GM06990 (cell line): Measurements from ENCODE around the gene CFAP65.

ENCODE experiments used
- DNase-seq: peaks from one replicate; pipeline ENCODE4 v3.0.0-alpha.2; 2011; ENCODE audit not compliant: insufficient read length; ENCODE audit errors: extremely low read depth
- H3K27me3 ChIP-seq: replicated peaks from 2 replicates; pipeline ENCODE4 v1.6.0; 2011; ENCODE audit warnings: low read length; ENCODE audit not compliant: control insufficient read depth, insufficient read depth
- H3K36me3 ChIP-seq: 2 replicates; pipeline ENCODE4 v1.5.1; 2011; ENCODE audit warnings: low read length; ENCODE audit not compliant: control insufficient read depth, insufficient read depth
- H3K4me3 ChIP-seq: replicated peaks from 2 replicates; pipeline ENCODE4 v1.5.1; 2011; ENCODE audit warnings: low read depth, mild to moderate bottlenecking, control low read depth, low read length
- TF ChIP-seq, protein P1 (sequence below): IDR thresholded peaks from 2 replicates; pipeline ENCODE4 v1.5.1; 2011; ENCODE audit warnings: low read length, control low read depth, mild to moderate bottlenecking, inconsistent platforms; ENCODE audit not compliant: insufficient read depth, poor library complexity, severe bottlenecking

Gene CFAP65

DNA sequence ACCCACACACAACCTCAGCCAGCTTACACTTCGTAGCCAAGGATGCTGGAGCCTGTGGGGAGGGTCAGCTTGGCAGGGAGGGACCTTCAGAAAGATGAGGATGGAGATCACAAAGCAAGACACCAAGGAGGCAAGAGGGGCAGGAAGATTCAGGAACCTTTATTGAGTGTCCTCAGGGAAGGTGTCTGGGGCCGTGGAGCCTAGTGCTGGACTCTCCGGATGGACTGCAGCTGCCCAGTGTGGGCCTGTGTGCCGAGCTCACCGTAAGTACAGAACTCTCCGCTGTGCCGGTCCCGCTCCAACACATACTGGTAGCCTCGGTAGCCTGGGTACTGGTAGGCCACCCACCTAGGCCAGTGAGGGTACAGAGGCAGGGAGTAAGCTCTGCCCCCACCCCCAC is 51.3 kb downstream of the CFAP65 start:
- Histone ChIP-seq H3K27me3 (peaks cover 11% of the 10 kb centered on the region), H3K4me3 (no peak overlapping the region), H3K36me3 (no peaks in the 10 kb centered on the region)
- TF ChIP-seq, protein P1, sequence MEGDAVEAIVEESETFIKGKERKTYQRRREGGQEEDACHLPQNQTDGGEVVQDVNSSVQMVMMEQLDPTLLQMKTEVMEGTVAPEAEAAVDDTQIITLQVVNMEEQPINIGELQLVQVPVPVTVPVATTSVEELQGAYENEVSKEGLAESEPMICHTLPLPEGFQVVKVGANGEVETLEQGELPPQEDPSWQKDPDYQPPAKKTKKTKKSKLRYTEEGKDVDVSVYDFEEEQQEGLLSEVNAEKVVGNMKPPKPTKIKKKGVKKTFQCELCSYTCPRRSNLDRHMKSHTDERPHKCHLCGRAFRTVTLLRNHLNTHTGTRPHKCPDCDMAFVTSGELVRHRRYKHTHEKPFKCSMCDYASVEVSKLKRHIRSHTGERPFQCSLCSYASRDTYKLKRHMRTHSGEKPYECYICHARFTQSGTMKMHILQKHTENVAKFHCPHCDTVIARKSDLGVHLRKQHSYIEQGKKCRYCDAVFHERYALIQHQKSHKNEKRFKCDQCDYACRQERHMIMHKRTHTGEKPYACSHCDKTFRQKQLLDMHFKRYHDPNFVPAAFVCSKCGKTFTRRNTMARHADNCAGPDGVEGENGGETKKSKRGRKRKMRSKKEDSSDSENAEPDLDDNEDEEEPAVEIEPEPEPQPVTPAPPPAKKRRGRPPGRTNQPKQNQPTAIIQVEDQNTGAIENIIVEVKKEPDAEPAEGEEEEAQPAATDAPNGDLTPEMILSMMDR = no peak
- DNase-seq = no peak

DNA sequence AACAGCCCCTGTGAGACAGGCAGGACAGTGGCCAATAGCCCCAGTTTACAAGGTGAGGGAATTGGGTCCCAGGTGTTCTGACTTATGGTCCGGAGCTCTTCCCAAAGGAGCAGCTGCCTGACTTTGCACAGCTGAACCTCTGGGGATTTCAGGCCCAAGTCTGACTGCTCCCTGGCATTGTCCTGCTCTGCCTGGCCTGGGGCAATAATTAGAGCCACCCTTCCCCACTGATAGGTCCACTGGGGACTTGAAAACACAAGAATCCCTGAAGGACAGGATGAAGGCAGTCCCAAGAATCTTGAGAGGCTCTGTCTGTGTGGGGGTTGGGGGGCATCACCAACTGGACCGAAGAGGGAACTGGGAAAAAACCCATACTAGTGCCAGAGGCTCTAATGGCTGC is 52.7 kb downstream of the CFAP65 start:
- TF ChIP-seq, protein P1 = no peak
- Histone ChIP-seq H3K27me3 (peaks cover 7% of the 10 kb centered on the region), H3K4me3 (no peak overlapping the region), H3K36me3 (no peaks in the 10 kb centered on the region)
- DNase-seq = no peak

DNA sequence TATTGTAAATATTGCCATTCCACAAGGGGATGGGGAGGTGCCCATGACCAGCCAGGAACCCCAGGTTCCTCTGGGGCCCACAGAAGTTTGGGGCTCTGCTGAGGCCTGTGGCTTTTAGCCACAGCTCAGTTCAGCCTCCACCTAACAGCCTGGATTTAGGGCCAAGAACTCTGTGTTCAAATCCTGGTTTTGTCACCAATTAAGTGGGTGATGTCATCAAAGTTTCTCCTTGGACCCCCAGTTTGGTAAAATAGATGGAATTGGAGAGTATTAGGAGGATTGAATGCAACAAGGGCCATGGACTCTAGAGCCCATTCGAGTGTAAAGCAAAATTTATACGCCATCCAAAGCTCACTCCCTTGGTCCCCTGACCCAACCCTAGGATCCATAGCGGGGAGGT is 53.2 kb downstream of the CFAP65 start:
- Histone ChIP-seq H3K4me3 (no peak overlapping the region), H3K36me3 (no peaks in the 10 kb centered on the region), H3K27me3 (peaks cover 8% of the 10 kb centered on the region)
- TF ChIP-seq, protein P1 = no peak
- DNase-seq = no peak

DNA sequence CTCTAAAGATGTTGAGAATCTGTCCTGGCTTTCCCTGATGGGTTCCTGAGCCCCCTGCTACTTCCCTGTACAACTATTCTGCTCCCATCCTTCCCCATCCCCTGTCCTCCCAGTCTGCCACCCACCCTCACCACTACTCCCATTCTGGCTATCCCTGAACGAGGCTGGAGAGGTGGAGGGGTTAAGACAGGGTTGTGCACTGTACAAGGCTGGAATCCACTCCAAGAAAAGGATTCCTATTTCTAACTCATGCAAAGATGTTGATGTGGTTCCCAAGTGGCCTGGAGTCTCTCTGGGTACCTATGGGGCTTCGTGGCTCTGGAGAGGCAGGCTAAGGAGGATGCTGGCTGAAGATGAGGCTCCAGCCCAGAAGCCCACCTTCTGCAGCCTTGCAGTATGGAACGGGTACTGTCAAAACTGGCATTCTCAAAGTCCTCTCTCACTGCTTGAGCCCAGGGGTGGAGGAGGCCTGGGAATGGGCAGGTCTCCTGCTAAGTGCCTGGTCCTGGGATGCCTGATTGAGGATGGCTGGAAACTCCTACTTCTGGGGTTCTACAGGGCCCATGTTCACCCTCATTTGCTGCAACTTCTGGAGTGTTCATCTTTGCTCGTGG is 55.1 kb downstream of the CFAP65 start:
- H3K36me3 ChIP-seq = no peaks in the 10 kb centered on the region
- no peak for DNase-seq
- peaks cover 8% of the 10 kb centered on the region for H3K27me3 ChIP-seq
- no peak overlapping the region for H3K4me3 ChIP-seq
- TF ChIP-seq, protein P1 = no peak

DNA sequence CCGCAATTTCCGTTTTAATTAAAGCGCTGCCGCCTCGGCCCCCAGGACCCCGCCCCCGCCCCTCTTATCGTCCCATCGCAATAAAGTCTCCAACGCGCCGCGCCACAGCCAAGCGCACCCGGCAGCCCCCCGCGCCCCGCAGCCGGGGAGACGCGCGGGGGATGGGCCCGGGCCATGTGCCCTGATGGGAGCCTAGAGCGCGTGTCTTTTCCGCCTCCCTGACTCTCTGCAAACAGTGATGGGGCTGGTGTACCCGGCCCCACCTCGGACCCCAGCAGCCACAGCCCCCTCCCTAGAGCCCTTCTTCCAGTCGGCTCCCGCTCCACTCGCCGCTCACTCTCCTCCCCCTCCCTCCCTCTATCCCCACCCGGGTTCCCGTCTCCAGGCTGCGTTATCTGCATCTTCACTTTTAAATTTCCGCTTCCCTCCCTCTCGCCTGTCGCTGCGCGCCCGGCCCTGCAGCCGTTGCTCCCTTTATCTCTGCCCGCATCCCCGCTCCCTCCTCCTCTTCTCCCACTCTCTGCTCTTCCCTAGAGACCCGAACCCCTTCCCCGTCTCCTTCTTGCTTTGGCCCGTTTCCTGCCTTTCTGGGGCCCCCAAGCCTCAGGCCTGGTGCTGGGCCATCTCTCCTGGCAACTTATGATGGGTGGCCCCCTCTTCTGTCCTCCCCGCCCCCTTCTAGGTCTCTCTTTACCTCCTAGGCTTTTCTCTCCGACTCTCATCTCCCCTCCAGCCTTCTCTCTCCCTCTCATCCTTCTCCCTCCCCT is 55.8 kb downstream of the CFAP65 start:
- Histone ChIP-seq H3K4me3 (no peak overlapping the region), H3K36me3 (no peaks in the 10 kb centered on the region), H3K27me3 (peaks cover 8% of the 10 kb centered on the region)
- DNase-seq = no peak
- TF ChIP-seq, protein P1 = no peak
